HCT116 (cell line): Measurements from ENCODE around the gene GBF1. TPM values are rescaled to one million over a fixed set of nuclear protein-coding genes. Genes with fewer than 3 reads are reported as not detected.

Experiments
- ATAC-seq: fragments of 200-7000 bp; cut with Tn5 transposase; 2 replicates; pipeline ENCODE4 v1.9.1; 2020; ENCODE audit warnings: mild to moderate bottlenecking, moderate library complexity
- BruUV-seq: library from RNA; stranded (reverse); fragments of 400-500 nt; replicated peaks from 2 replicates; lab custom pipeline; 2021; lab: Mats Ljungman, UMichigan
- CTCF ChIA-PET: fragments of 300-600 bp; sonication (Branson Sonifier 250); formaldehyde crosslinking; loops from one replicate; lab custom pipeline; 2021; ENCODE audit warnings: antibody characterized with exemption; lab: Charles Lee
- POLR2A ChIA-PET: fragments of 300-600, 350-600 bp; sonication (Branson Sonifier 250); formaldehyde crosslinking; loops from one replicate; lab custom pipeline; 2021; ENCODE audit warnings: antibody characterized with exemption; lab: Charles Lee
- RAD21 ChIA-PET, 2 experiments: fragments of 300-600 bp; sonication (Branson Sonifier 250); formaldehyde crosslinking; loops; one replicate each; lab custom pipeline; 2023; ENCODE audit warnings: low total read pairs in 2 of 2; ENCODE audit not compliant: uncharacterized antibody in 2 of 2, unreplicated experiment in 2 of 2, low non-redundant PET in 1 of 2; lab: Charles Lee
- DNase-seq: peaks from one replicate; pipeline ENCODE4 v3.0.0-alpha.2; 2010; ENCODE audit warnings: low read depth, low spot score
- H2AFZ ChIP-seq: fragments of 200-600 bp; shearing (Covaris generic), sonication (generic); 2 replicates; pipeline ENCODE4 v1.6.1; 2017; ENCODE audit warnings: low read depth, mixed run types, mixed read lengths, antibody characterized with exemption, low read length; ENCODE audit not compliant: poor library complexity, severe bottlenecking
- H3K27ac ChIP-seq: 2 replicates; pipeline ENCODE4 v1.5.1; 2012; ENCODE audit warnings: low read depth, low read length
- H3K27me3 ChIP-seq: fragments of 200-600 bp; sonication (generic); 2 replicates; pipeline ENCODE4 v1.6.1; 2016; ENCODE audit warnings: mixed run types, low read length, mixed read lengths; ENCODE audit not compliant: insufficient read depth
- H3K36me3 ChIP-seq, 2 experiments: fragments of 200-500 bp in 1 of 2; fragments of 200-600 bp in 1 of 2; sonication (Bioruptor generic) in 1 of 2; sonication (generic) in 1 of 2; 2 replicates each; pipeline versions ENCODE4 v1.5.1 to v1.6.1; 2014 to 2016; ENCODE audit warnings: low read length in 2 of 2, inconsistent platforms in 1 of 2, mixed read lengths in 1 of 2, mixed run types in 1 of 2; ENCODE audit not compliant: insufficient read depth in 2 of 2, control insufficient read depth in 1 of 2
- H3K4me1 ChIP-seq, 2 experiments: fragments of 200-600 bp in 1 of 2; sonication (generic) in 1 of 2; 2 replicates each; pipeline versions ENCODE4 v1.5.1 to v1.6.1; 2012 to 2017; ENCODE audit warnings: low read length in 2 of 2, inconsistent platforms in 1 of 2, mild to moderate bottlenecking in 1 of 2, mixed read lengths in 1 of 2, mixed run types in 1 of 2, moderate library complexity in 1 of 2; ENCODE audit not compliant: insufficient read depth in 2 of 2, control insufficient read depth in 1 of 2
- H3K4me2 ChIP-seq: fragments of 200-600 bp; sonication (generic); 2 replicates; pipeline ENCODE4 v1.6.1; 2017; ENCODE audit warnings: mixed run types, low read length, mixed read lengths
- H3K4me3 ChIP-seq, 2 experiments: fragments of 200-600 bp in 1 of 2; sonication (generic) in 1 of 2; replicated peaks in 1 of 2; 2 replicates each; pipeline ENCODE4 v1.5.1; 2011 to 2016; ENCODE audit warnings: low read length in 2 of 2, control low read depth in 1 of 2, low read depth in 1 of 2, mild to moderate bottlenecking in 1 of 2, mixed read lengths in 1 of 2, mixed run types in 1 of 2
- H3K79me2 ChIP-seq: fragments of 200-600 bp; sonication (generic); 2 replicates; pipeline ENCODE4 v1.6.1; 2017; ENCODE audit warnings: mild to moderate bottlenecking, mixed run types, low read length, moderate library complexity, mixed read lengths; ENCODE audit not compliant: insufficient read depth
- H3K9ac ChIP-seq: fragments of 200-600 bp; sonication (generic); 2 replicates; pipeline ENCODE4 v1.6.1; 2016; ENCODE audit warnings: low read length, mixed read lengths
- H3K9me2 ChIP-seq: fragments of 200-600 bp; sonication (generic), shearing (Covaris generic); 2 replicates; pipeline ENCODE4 v1.6.1; 2017; ENCODE audit warnings: mixed run types, mild to moderate bottlenecking, moderate library complexity; ENCODE audit not compliant: insufficient read depth
- H3K9me3 ChIP-seq, 2 experiments: fragments of 200-500 bp in 1 of 2; fragments of 200-600 bp in 1 of 2; sonication (Bioruptor generic) in 1 of 2; sonication (generic) in 1 of 2; 2 replicates each; pipeline ENCODE4 v1.6.1; 2014 to 2017; ENCODE audit warnings: low read length in 2 of 2, mixed read lengths in 2 of 2, inconsistent platforms in 1 of 2, low read depth in 1 of 2, mild to moderate bottlenecking in 1 of 2, mixed run types in 1 of 2, moderate library complexity in 1 of 2; ENCODE audit not compliant: control insufficient read depth in 1 of 2, insufficient read depth in 1 of 2
- H4K20me1 ChIP-seq: fragments of 200-600 bp; sonication (generic), shearing (Covaris generic); 2 replicates; pipeline ENCODE4 v1.6.1; 2017; ENCODE audit warnings: mixed run types, mild to moderate bottlenecking, moderate library complexity; ENCODE audit not compliant: insufficient read depth
- CBX3 ChIP-seq: IDR thresholded peaks from 2 replicates; pipeline ENCODE4 v1.6.1; 2012; ENCODE audit warnings: low read depth
- EZH2 ChIP-seq: fragments of 200-600 bp; sonication (generic); IDR thresholded peaks from 2 replicates; pipeline ENCODE4 v1.6.1; 2017; ENCODE audit warnings: antibody characterized with exemption, mixed run types
- JUND ChIP-seq: IDR thresholded peaks from 2 replicates; pipeline ENCODE4 v1.6.1; 2012
- POLR2A ChIP-seq: IDR thresholded peaks from 2 replicates; pipeline ENCODE4 v1.7.0; 2011; ENCODE audit warnings: borderline replicate concordance; ENCODE audit not compliant: insufficient read depth, insufficient read length; ENCODE audit errors: extremely low read depth
- RAD21 ChIP-seq: IDR thresholded peaks from 2 replicates; pipeline ENCODE4 v1.6.1; 2012; ENCODE audit warnings: low read depth, mild to moderate bottlenecking
- SIN3A ChIP-seq: IDR thresholded peaks from 2 replicates; pipeline ENCODE4 v1.6.1; 2012; ENCODE audit warnings: low read depth
- SP1 ChIP-seq: IDR thresholded peaks from 2 replicates; pipeline ENCODE4 v1.6.1; 2012; ENCODE audit warnings: low read depth
- SRF ChIP-seq: IDR thresholded peaks from 2 replicates; pipeline ENCODE4 v1.6.1; 2012; ENCODE audit warnings: low read depth
- TCF7L2 ChIP-seq: IDR thresholded peaks from 2 replicates; pipeline ENCODE4 v1.7.0; 2011; ENCODE audit warnings: borderline replicate concordance, inconsistent platforms; ENCODE audit not compliant: insufficient read depth, insufficient read length; ENCODE audit errors: extremely low read depth
- ZFX ChIP-seq: fragments of 450-650 bp; IDR thresholded peaks from 2 replicates; pipeline ENCODE4 v1.6.1; 2017
- ZNF274 ChIP-seq: fragments of 200-500 bp; sonication (Bioruptor generic); IDR thresholded peaks from 2 replicates; pipeline ENCODE4 v1.6.1; 2014; ENCODE audit warnings: mild to moderate bottlenecking, low read depth, low read length, inconsistent platforms
- intact Hi-C: fragments of 100-400 bp; cut with micrococcal nuclease; formaldehyde crosslinking; loops from 2 replicates; pipeline ENCODE4 v1.10.0; 2022
- total RNA-seq: library from RNA; stranded (reverse); gene quantifications from one replicate; pipeline ENCODE4 v1.2.1, GENCODE V29; 2021; ENCODE audit not compliant: unreplicated experiment
- TF ChIP-seq, protein P1 (sequence below): IDR thresholded peaks from 2 replicates; pipeline ENCODE4 v1.6.1; 2012; ENCODE audit warnings: low read depth
- TF ChIP-seq, protein P2 (sequence below): IDR thresholded peaks from 2 replicates; pipeline ENCODE4 v1.6.1; 2011; ENCODE audit warnings: mild to moderate bottlenecking, low read length, moderate library complexity; ENCODE audit not compliant: insufficient replicate concordance; ENCODE audit errors: extremely low read depth

Gene GBF1
- total RNA-seq, 1 experiment from 2014 or later, result 58.9 TPM

DNA sequence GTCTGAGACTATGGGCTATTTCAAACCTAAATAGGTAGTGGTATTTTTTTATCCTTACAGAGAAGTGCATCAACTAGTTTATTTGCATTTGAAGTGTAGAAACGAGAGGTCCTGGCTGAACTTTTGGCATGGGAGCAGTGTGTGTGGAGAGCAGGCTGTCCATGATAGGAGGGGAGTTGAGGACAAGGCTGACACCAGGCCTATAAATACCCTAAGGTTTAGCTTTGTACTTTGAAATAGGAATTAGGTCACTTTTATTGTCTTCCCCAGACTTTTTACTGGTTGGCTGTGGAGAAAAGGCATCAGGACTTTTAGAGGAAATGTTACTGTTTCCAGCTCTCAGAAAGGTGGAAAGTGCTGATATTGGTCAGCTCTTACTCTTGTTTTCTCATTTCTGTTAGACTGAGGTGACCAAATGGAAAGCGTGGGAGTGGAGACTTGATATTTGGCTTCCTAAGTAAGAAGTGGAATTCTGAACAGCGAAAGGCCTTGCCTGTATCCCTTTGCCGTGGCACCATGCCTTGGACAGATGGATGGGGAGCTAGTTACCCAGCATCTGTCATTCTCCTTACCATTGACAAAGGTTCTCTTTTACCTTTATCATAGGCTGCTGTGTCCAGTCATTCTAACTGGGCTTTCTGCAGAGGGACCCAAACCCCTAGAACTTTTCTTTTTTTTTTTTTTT is 46.0 kb downstream of the GBF1 start:
- H3K4me2 ChIP-seq, result no peak overlapping the region
- no peak for TF ChIP-seq JUND
- no peak for TF ChIP-seq POLR2A
- TF ChIP-seq, protein P1, sequence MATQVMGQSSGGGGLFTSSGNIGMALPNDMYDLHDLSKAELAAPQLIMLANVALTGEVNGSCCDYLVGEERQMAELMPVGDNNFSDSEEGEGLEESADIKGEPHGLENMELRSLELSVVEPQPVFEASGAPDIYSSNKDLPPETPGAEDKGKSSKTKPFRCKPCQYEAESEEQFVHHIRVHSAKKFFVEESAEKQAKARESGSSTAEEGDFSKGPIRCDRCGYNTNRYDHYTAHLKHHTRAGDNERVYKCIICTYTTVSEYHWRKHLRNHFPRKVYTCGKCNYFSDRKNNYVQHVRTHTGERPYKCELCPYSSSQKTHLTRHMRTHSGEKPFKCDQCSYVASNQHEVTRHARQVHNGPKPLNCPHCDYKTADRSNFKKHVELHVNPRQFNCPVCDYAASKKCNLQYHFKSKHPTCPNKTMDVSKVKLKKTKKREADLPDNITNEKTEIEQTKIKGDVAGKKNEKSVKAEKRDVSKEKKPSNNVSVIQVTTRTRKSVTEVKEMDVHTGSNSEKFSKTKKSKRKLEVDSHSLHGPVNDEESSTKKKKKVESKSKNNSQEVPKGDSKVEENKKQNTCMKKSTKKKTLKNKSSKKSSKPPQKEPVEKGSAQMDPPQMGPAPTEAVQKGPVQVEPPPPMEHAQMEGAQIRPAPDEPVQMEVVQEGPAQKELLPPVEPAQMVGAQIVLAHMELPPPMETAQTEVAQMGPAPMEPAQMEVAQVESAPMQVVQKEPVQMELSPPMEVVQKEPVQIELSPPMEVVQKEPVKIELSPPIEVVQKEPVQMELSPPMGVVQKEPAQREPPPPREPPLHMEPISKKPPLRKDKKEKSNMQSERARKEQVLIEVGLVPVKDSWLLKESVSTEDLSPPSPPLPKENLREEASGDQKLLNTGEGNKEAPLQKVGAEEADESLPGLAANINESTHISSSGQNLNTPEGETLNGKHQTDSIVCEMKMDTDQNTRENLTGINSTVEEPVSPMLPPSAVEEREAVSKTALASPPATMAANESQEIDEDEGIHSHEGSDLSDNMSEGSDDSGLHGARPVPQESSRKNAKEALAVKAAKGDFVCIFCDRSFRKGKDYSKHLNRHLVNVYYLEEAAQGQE, result no peak
- TF ChIP-seq CBX3, result no peak
- no peak for TF ChIP-seq TCF7L2
- TF ChIP-seq SRF, result no peak
- TF ChIP-seq ZFX, result no peak
- no peak for TF ChIP-seq ZNF274
- no peak for TF ChIP-seq EZH2
- TF ChIP-seq SIN3A, result no peak
- TF ChIP-seq RAD21, result no peak
- TF ChIP-seq SP1, result no peak
- TF ChIP-seq, protein P2, sequence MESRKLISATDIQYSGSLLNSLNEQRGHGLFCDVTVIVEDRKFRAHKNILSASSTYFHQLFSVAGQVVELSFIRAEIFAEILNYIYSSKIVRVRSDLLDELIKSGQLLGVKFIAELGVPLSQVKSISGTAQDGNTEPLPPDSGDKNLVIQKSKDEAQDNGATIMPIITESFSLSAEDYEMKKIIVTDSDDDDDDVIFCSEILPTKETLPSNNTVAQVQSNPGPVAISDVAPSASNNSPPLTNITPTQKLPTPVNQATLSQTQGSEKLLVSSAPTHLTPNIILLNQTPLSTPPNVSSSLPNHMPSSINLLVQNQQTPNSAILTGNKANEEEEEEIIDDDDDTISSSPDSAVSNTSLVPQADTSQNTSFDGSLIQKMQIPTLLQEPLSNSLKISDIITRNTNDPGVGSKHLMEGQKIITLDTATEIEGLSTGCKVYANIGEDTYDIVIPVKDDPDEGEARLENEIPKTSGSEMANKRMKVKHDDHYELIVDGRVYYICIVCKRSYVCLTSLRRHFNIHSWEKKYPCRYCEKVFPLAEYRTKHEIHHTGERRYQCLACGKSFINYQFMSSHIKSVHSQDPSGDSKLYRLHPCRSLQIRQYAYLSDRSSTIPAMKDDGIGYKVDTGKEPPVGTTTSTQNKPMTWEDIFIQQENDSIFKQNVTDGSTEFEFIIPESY, result no peak
- TF ChIP-seq, all 23 proteins: peak for 0
- Histone ChIP-seq H3K9me2 (no peaks in the 10 kb centered on the region), H3K36me3 (no peaks in the 10 kb centered on the region), H3K4me1 (no peaks in the 10 kb centered on the region), H3K9me3 (no peaks in the 10 kb centered on the region), H3K9ac (no peak overlapping the region), H3K27ac (no peak overlapping the region), H4K20me1 (no peaks in the 10 kb centered on the region; the same call in 1 of the 2 replicates), H3K79me2 (peaks cover 20% of the 10 kb centered on the region), H2AFZ (no peak overlapping the region), H3K4me3 (no peak overlapping the region), H3K27me3 (no peaks in the 10 kb centered on the region)
- CTCF ChIA-PET, result no interaction called here
- BruUV-seq, result no TSS peak
- DNase-seq, result no peak
- ATAC-seq, result no peak
- intact Hi-C loops, result no loop called here
- POLR2A ChIA-PET, result interaction anchor here (0.7 kb wide), 1 partner anchor 27 kb away, joined by 3 read pairs; no protein-coding TSS in a partner anchor
- RAD21 ChIA-PET, result no interaction called here
